ENCODE results near the gene IFT122.

Gene IFT122

GRCh38 chr3:129561619-129562248 is 121.7 kb downstream of the IFT122 start:
- no peak for ATAC-seq (replicated peaks)
- H3K27ac Mint-ChIP-seq: no peak overlapping the region
- no peaks in the 10 kb centered on the region for H3K9me3 Mint-ChIP-seq
- H3K4me1 Mint-ChIP-seq: peaks cover 14 to 15% of the 10 kb centered on the region in 2 donors
- DNase-seq: no peak
- H3K36me3 Mint-ChIP-seq: no peaks in the 10 kb centered on the region
- peaks cover 13 to 22% of the 10 kb centered on the region in 2 donors for H3K27me3 Mint-ChIP-seq
- no peak overlapping the region for H3K4me3 Mint-ChIP-seq

GRCh38 chr3:129562803-129563202 is 122.8 kb downstream of the IFT122 start:
- Mint-ChIP-seq H3K27ac (no peak overlapping the region), H3K27me3 (peaks cover 10 to 15% of the 10 kb centered on the region in 2 donors), H3K4me1 (peaks cover 12 to 15% of the 10 kb centered on the region in 2 donors), H3K9me3 (no peaks in the 10 kb centered on the region), H3K36me3 (no peaks in the 10 kb centered on the region), H3K4me3 (no peak overlapping the region)
- DNase-seq (no peak), ATAC-seq (replicated peaks) (no peak)

- Mint-ChIP-seq H3K27ac (no peak overlapping the region), H3K9me3 (no peaks in the 10 kb centered on the region), H3K27me3 (peaks cover 6 to 9% of the 10 kb centered on the region in 2 donors), H3K36me3 (no peaks in the 10 kb centered on the region), H3K4me1 (peaks cover 7 to 12% of the 10 kb centered on the region in 2 donors), H3K4me3 (no peak overlapping the region)
- ATAC-seq (replicated peaks) (no peak), DNase-seq (no peak)
Measured at GRCh38 chr3:129563332-129563731, 123.3 kb downstream of the IFT122 start.

GRCh38 chr3:129563850-129564535 is 124.0 kb downstream of the IFT122 start:
- Mint-ChIP-seq H3K27me3 (peaks cover 5% of the 10 kb centered on the region in 2 donors), H3K36me3 (no peaks in the 10 kb centered on the region), H3K27ac (no peak overlapping the region), H3K4me3 (no peak overlapping the region), H3K9me3 (no peaks in the 10 kb centered on the region), H3K4me1 (peaks cover 6 to 7% of the 10 kb centered on the region in 2 donors)
- no peak for DNase-seq
- no peak for ATAC-seq (replicated peaks)

- H3K36me3 Mint-ChIP-seq: no peaks in the 10 kb centered on the region
- ATAC-seq (replicated peaks) (no peak), DNase-seq (no peak)
- H3K27me3 Mint-ChIP-seq: peaks cover 5% of the 10 kb centered on the region in 2 donors
- H3K4me1 Mint-ChIP-seq: peaks cover 6 to 7% of the 10 kb centered on the region in 2 donors
- H3K27ac Mint-ChIP-seq: no peak overlapping the region
- H3K9me3 Mint-ChIP-seq: no peaks in the 10 kb centered on the region
- no peak overlapping the region for H3K4me3 Mint-ChIP-seq
Measured at GRCh38 chr3:129564981-129565644, 125.1 kb downstream of the IFT122 start.

- ATAC-seq (replicated peaks) (no peak), DNase-seq (no peak)
- no peaks in the 10 kb centered on the region for H3K9me3 Mint-ChIP-seq
- H3K27ac Mint-ChIP-seq: no peak overlapping the region
- no peak overlapping the region for H3K4me3 Mint-ChIP-seq
- peaks cover under 1% of the 10 kb centered on the region in 2 donors for H3K27me3 Mint-ChIP-seq
- no peaks in the 10 kb centered on the region for H3K36me3 Mint-ChIP-seq
- peaks cover under 1 to 2% of the 10 kb centered on the region in 2 donors for H3K4me1 Mint-ChIP-seq
Measured at GRCh38 chr3:129565902-129566301, 125.9 kb downstream of the IFT122 start.

GRCh38 chr3:129567176-129567705 is 127.2 kb downstream of the IFT122 start:
- H3K36me3 Mint-ChIP-seq: no peaks in the 10 kb centered on the region
- ATAC-seq (replicated peaks): no peak

GRCh38 chr3:129567939-129568338 is 127.9 kb downstream of the IFT122 start:
- Mint-ChIP-seq H3K4me1 (peaks cover 0 to 7% of the 10 kb centered on the region in 2 donors), H3K36me3 (no peaks in the 10 kb centered on the region)

More at GRCh38 chr3:129567176-129567705, 127.2 kb downstream of the IFT122 start:
- no peak for DNase-seq
- Mint-ChIP-seq H3K27ac (no peak overlapping the region), H3K4me3 (no peak overlapping the region), H3K4me1 (peaks cover 0 to 7% of the 10 kb centered on the region in 2 donors), H3K27me3 (no peaks in the 10 kb centered on the region), H3K9me3 (no peaks in the 10 kb centered on the region)

GRCh38 chr3:129569856-129570255 is 129.8 kb downstream of the IFT122 start:
- no peak for ATAC-seq (replicated peaks)

More at GRCh38 chr3:129567939-129568338, 127.9 kb downstream of the IFT122 start:
- Mint-ChIP-seq H3K9me3 (no peaks in the 10 kb centered on the region), H3K27ac (no peak overlapping the region), H3K4me3 (no peak overlapping the region), H3K27me3 (no peaks in the 10 kb centered on the region)
- ATAC-seq (replicated peaks) (no peak), DNase-seq (no peak)

More at GRCh38 chr3:129569856-129570255, 129.8 kb downstream of the IFT122 start:
- H3K27me3 Mint-ChIP-seq: no peaks in the 10 kb centered on the region
- no peak overlapping the region for H3K4me3 Mint-ChIP-seq
- H3K36me3 Mint-ChIP-seq: no peaks in the 10 kb centered on the region
- peaks cover 12 to 18% of the 10 kb centered on the region in 2 donors for H3K4me1 Mint-ChIP-seq
- no peak for DNase-seq
- no peaks in the 10 kb centered on the region for H3K9me3 Mint-ChIP-seq
- no peak overlapping the region for H3K27ac Mint-ChIP-seq
